H9 (cell line): ENCODE data around the gene SULT1E1. TPM values are rescaled to one million over a fixed set of nuclear protein-coding genes. Genes with fewer than 3 reads are reported as not detected.

ENCODE experiments used
- DNase-seq: peaks from one replicate; pipeline ENCODE4 v3.0.0-alpha.2; 2017
- H2AFZ ChIP-seq: one replicate; pipeline ENCODE4 v1.6.1; 2013; ENCODE audit warnings: mild to moderate bottlenecking, low read length, control low read depth, moderate library complexity
- H2AK5ac ChIP-seq: 2 replicates; pipeline ENCODE4 v1.6.1; 2013; ENCODE audit warnings: low read length, control low read depth, mixed read lengths; ENCODE audit not compliant: insufficient read length
- H2BK120ac ChIP-seq: one replicate; pipeline ENCODE4 v1.6.1; 2013; ENCODE audit warnings: low read depth, mild to moderate bottlenecking, low read length, control low read depth, inconsistent platforms; ENCODE audit not compliant: poor library complexity, severe bottlenecking
- H2BK12ac ChIP-seq: 2 replicates; pipeline ENCODE4 v1.6.1; 2013; ENCODE audit warnings: low read length, control low read depth, mixed read lengths, low read depth; ENCODE audit not compliant: insufficient read length
- H2BK15ac ChIP-seq: 2 replicates; pipeline ENCODE4 v1.6.1; 2013; ENCODE audit warnings: low read depth, low read length, control low read depth
- H2BK20ac ChIP-seq: one replicate; pipeline ENCODE4 v1.6.1; 2013; ENCODE audit warnings: low read depth, mild to moderate bottlenecking, low read length, control low read depth, inconsistent platforms; ENCODE audit not compliant: poor library complexity, severe bottlenecking
- H2BK5ac ChIP-seq: 2 replicates; pipeline ENCODE4 v1.6.1; 2013; ENCODE audit warnings: low read length, control low read depth, mixed read lengths; ENCODE audit not compliant: insufficient read length
- H3K14ac ChIP-seq: 2 replicates; pipeline ENCODE4 v1.6.1; 2013; ENCODE audit warnings: low read length, control low read depth; ENCODE audit not compliant: insufficient read depth
- H3K18ac ChIP-seq: 2 replicates; pipeline ENCODE4 v1.6.1; 2013; ENCODE audit warnings: low read depth, mild to moderate bottlenecking, mixed read lengths, low read length, control low read depth; ENCODE audit not compliant: insufficient read length
- H3K23ac ChIP-seq: 2 replicates; pipeline ENCODE4 v1.6.1; 2013; ENCODE audit warnings: low read length, control low read depth, mixed read lengths, low read depth; ENCODE audit not compliant: insufficient read length
- H3K23me2 ChIP-seq: 2 replicates; pipeline ENCODE4 v1.6.1; 2013; ENCODE audit warnings: low read depth, mild to moderate bottlenecking, mixed read lengths, low read length, control low read depth; ENCODE audit not compliant: insufficient read length, poor library complexity, severe bottlenecking
- H3K27ac ChIP-seq: 2 replicates; pipeline ENCODE4 v1.5.1; 2013; ENCODE audit warnings: low read length, control low read depth, mixed read lengths, low read depth; ENCODE audit not compliant: insufficient read length
- H3K27me3 ChIP-seq: 2 replicates; pipeline ENCODE4 v1.6.1; 2013; ENCODE audit warnings: low read length, control low read depth, inconsistent platforms; ENCODE audit not compliant: insufficient read depth
- H3K4ac ChIP-seq: 2 replicates; pipeline ENCODE4 v1.6.1; 2013; ENCODE audit warnings: low read depth, mild to moderate bottlenecking, control low read depth, inconsistent platforms, low read length, moderate library complexity
- H3K4me1 ChIP-seq: 2 replicates; pipeline ENCODE4 v1.6.1; 2013; ENCODE audit warnings: low read length, control low read depth, inconsistent platforms; ENCODE audit not compliant: insufficient read depth
- H3K4me2 ChIP-seq: 2 replicates; pipeline ENCODE4 v1.6.1; 2013; ENCODE audit warnings: low read length, control low read depth, mixed read lengths; ENCODE audit not compliant: insufficient read length, insufficient read depth
- H3K56ac ChIP-seq: 2 replicates; pipeline ENCODE4 v1.6.1; 2013; ENCODE audit warnings: low read depth, mild to moderate bottlenecking, mixed read lengths, low read length, control low read depth; ENCODE audit not compliant: insufficient read length
- H3K79me1 ChIP-seq: 2 replicates; pipeline ENCODE4 v1.6.1; 2013; ENCODE audit warnings: low read depth, mild to moderate bottlenecking, moderate library complexity, low read length, control low read depth, inconsistent platforms; ENCODE audit not compliant: insufficient read depth, poor library complexity, severe bottlenecking
- H3K79me2 ChIP-seq: 2 replicates; pipeline ENCODE4 v1.6.1; 2013; ENCODE audit warnings: low read length, control low read depth, inconsistent platforms; ENCODE audit not compliant: insufficient read depth
- H3K9ac ChIP-seq: 2 replicates; pipeline ENCODE4 v1.6.1; 2013; ENCODE audit warnings: low read length, control low read depth, mixed read lengths; ENCODE audit not compliant: insufficient read length; ENCODE audit errors: extremely low read depth
- H3K9me3 ChIP-seq: one replicate; pipeline ENCODE4 v1.6.1; 2013; ENCODE audit warnings: low read depth, low read length, inconsistent platforms; ENCODE audit not compliant: control insufficient read depth
- H3T11ph ChIP-seq: one replicate; pipeline ENCODE4 v1.6.1; 2013; ENCODE audit warnings: mild to moderate bottlenecking, low read length, control low read depth, inconsistent platforms
- H4K20me1 ChIP-seq: one replicate; pipeline ENCODE4 v1.6.1; 2013; ENCODE audit not compliant: control insufficient read depth, insufficient read length, insufficient read depth
- H4K5ac ChIP-seq: 2 replicates; pipeline ENCODE4 v1.6.1; 2013; ENCODE audit warnings: low read depth, mild to moderate bottlenecking, mixed read lengths, low read length, control low read depth; ENCODE audit not compliant: insufficient read length
- H4K8ac ChIP-seq: replicated peaks from 2 replicates; pipeline ENCODE4 v1.6.1; 2013; ENCODE audit warnings: low read length, control low read depth, mixed read lengths, low read depth; ENCODE audit not compliant: insufficient read length
- H4K91ac ChIP-seq: 2 replicates; pipeline ENCODE4 v1.6.1; 2013; ENCODE audit warnings: low read depth, mild to moderate bottlenecking, moderate library complexity, mixed read lengths, low read length, control low read depth; ENCODE audit not compliant: insufficient read length
- H3K27ac Mint-ChIP-seq, 3 experiments: 2 replicates in 2 of 3; 3 replicates in 1 of 3; pipeline ENCODE4 v1.8.0; 2020 to 2021; ENCODE audit warnings: mixed read lengths in 3 of 3, mild to moderate bottlenecking in 1 of 3, moderate library complexity in 1 of 3
- H3K27me3 Mint-ChIP-seq: 2 replicates; pipeline ENCODE4 v1.8.0; 2021; ENCODE audit warnings: low read depth, mild to moderate bottlenecking, moderate library complexity, mixed read lengths
- H3K36me3 Mint-ChIP-seq, 3 experiments: 2 replicates in 2 of 3; 3 replicates in 1 of 3; pipeline ENCODE4 v1.8.0; 2020 to 2021; ENCODE audit warnings: low read depth in 3 of 3, mixed read lengths in 3 of 3; ENCODE audit not compliant: insufficient read depth in 1 of 3
- H3K4me1 Mint-ChIP-seq, 2 experiments: 2 replicates each; pipeline ENCODE4 v1.8.0; 2020; ENCODE audit warnings: mixed read lengths in 2 of 2
- H3K4me3 Mint-ChIP-seq, 2 experiments: 2 replicates in 1 of 2; 3 replicates in 1 of 2; pipeline ENCODE4 v1.8.0; 2020 to 2021; ENCODE audit warnings: mild to moderate bottlenecking in 2 of 2, mixed read lengths in 2 of 2, moderate library complexity in 1 of 2
- H3K9me3 Mint-ChIP-seq, 2 experiments: 2 replicates in 1 of 2; 3 replicates in 1 of 2; pipeline ENCODE4 v1.8.0; 2020; ENCODE audit warnings: mild to moderate bottlenecking in 2 of 2, mixed read lengths in 2 of 2, moderate library complexity in 1 of 2
- CTCF ChIP-seq: fragments of 200-600 bp; sonication (generic); conservative IDR thresholded peaks from 3 replicates; pipeline ENCODE4 v1.8.0; 2021; ENCODE audit warnings: antibody characterized with exemption, mild to moderate bottlenecking
- total RNA-seq: library from RNA; stranded (reverse); gene quantifications from 2 replicates; pipeline ENCODE4 v1.2.1, GENCODE V29; 2021

Gene SULT1E1
- total RNA-seq, 1 experiment from 2014 or later, result not detected

DNA sequence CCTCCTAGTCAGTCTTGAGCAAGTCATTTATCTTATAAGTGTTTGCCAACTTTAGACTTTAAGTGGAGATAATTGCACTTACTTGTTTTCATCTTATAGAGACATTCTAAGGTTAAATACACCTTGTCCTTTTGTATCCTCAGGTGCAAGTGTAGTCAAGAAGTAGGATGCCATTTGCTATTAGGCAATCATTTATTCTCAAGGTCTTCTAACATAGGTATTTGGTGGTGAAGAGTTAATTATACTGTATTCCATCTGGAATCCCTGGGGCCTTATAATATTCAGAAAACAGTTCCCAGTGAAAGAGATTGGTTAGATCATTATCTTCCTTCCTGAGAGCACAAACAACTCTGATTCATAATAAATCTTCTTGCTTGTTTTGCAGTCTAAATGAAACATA, 23.7 kb downstream of the SULT1E1 start:
- H4K5ac ChIP-seq, result no peak overlapping the region
- no peak overlapping the region for H3K4ac ChIP-seq
- H4K8ac ChIP-seq, result no peak overlapping the region
- no peak overlapping the region for H2BK12ac ChIP-seq
- no peak overlapping the region for H3K27ac Mint-ChIP-seq
- H2BK5ac ChIP-seq, result no peak overlapping the region
- no peak for DNase-seq
- H3K27me3 ChIP-seq, result no peaks in the 10 kb centered on the region
- H4K91ac ChIP-seq, result no peak overlapping the region
- no peaks in the 10 kb centered on the region for H3K79me2 ChIP-seq
- no peak overlapping the region for H3K56ac ChIP-seq
- no peak overlapping the region for H2AK5ac ChIP-seq
- no peak overlapping the region for H3K23ac ChIP-seq
- no peak overlapping the region for H2BK20ac ChIP-seq
- H3T11ph ChIP-seq, result no peak overlapping the region
- no peak overlapping the region for H3K27ac ChIP-seq
- H3K9me3 Mint-ChIP-seq, result no peaks in the 10 kb centered on the region
- no peak overlapping the region for H3K4me2 ChIP-seq
- no peak overlapping the region for H2BK120ac ChIP-seq
- H3K9me3 ChIP-seq, result no peaks in the 10 kb centered on the region
- peaks cover 6% of the 10 kb centered on the region in 2 experiments for H3K4me1 Mint-ChIP-seq
- H4K20me1 ChIP-seq, result no peaks in the 10 kb centered on the region
- no peak overlapping the region for H2BK15ac ChIP-seq
- H3K27me3 Mint-ChIP-seq, result no peaks in the 10 kb centered on the region
- H3K23me2 ChIP-seq, result no peaks in the 10 kb centered on the region
- no peaks in the 10 kb centered on the region; the same call in 1 of the 2 replicates for H3K4me1 ChIP-seq
- no peak for TF ChIP-seq CTCF
- no peak overlapping the region for H2AFZ ChIP-seq
- no peaks in the 10 kb centered on the region for H3K79me1 ChIP-seq
- H3K14ac ChIP-seq, result no peak overlapping the region
- no peak overlapping the region for H3K4me3 Mint-ChIP-seq
- H3K9ac ChIP-seq, result no peak overlapping the region
- no peak overlapping the region for H3K18ac ChIP-seq
- no peaks in the 10 kb centered on the region for H3K36me3 Mint-ChIP-seq
